ENCODE measurements around the gene C5orf15.

DNA sequence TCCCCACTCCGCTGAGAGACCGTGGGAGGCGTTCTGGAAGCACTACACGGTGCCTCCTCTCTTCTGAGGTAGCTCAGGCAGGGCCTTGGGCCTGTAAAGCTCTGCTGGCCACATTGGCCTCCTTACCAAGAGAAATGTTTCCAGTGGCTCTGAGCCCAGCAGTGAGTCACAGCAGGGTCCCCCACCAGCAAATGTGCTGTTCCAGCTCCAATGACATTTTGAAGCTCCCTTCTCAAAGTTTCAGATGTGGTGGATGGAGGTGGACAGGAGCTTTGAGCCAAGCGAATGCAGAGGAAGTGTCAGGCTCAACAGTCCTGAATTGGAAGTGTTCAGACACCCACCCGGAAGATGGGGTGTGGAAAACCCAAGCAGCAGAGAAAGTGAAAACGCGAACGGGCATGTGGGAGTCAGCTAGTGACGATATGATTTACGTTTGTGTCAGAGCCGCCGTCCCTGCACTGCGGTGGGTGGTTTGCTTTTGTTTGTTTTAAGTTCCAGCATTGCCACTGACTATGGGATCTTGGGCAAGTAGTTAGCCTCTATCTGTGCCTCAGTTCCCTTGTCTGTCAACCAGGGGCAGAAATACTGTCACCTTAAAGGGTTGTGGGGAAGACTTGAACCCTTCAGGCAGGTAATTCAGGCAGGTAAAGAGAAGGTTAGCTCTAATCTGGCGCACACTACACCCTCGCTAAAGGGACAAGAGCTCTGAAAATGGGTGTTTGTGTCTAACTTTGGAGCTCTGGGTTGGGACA, 38.2 kb downstream of the C5orf15 start:
- TF ChIP-seq, protein P1, sequence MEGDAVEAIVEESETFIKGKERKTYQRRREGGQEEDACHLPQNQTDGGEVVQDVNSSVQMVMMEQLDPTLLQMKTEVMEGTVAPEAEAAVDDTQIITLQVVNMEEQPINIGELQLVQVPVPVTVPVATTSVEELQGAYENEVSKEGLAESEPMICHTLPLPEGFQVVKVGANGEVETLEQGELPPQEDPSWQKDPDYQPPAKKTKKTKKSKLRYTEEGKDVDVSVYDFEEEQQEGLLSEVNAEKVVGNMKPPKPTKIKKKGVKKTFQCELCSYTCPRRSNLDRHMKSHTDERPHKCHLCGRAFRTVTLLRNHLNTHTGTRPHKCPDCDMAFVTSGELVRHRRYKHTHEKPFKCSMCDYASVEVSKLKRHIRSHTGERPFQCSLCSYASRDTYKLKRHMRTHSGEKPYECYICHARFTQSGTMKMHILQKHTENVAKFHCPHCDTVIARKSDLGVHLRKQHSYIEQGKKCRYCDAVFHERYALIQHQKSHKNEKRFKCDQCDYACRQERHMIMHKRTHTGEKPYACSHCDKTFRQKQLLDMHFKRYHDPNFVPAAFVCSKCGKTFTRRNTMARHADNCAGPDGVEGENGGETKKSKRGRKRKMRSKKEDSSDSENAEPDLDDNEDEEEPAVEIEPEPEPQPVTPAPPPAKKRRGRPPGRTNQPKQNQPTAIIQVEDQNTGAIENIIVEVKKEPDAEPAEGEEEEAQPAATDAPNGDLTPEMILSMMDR (conservative IDR thresholded peaks at IDR 0.05; ENCODE audit: low read depth in 2 of 2), result no peak
- TF ChIP-seq POLR2AphosphoS5 (IDR thresholded peaks at IDR 0.05; ENCODE audit: low read depth) (no peak), JUNB (IDR thresholded peaks at IDR 0.05; ENCODE audit: unreplicated experiment) (no peak)
